ENCODE measurements around the gene FXYD5.
"Not testable (repeated sequence)": the region's sequence is repeated elsewhere in the genome, so short reads cannot be mapped to it uniquely, and the experiment has no call there.

The FXYD5 gene

GRCh38 chr19:35119578-35120155, 34.9 kb upstream of the FXYD5 start:
- DNase-seq (ENCODE audit: low read depth in 3 of 3): no peak

- no peak for DNase-seq (ENCODE audit: low read depth in 3 of 3)
Observed at GRCh38 chr19:35120492-35120891, 34.0 kb upstream of the FXYD5 start.

GRCh38 chr19:35120898-35121297, 33.6 kb upstream of the FXYD5 start:
- DNase-seq (ENCODE audit: low read depth in 3 of 3): no peak

DNA sequence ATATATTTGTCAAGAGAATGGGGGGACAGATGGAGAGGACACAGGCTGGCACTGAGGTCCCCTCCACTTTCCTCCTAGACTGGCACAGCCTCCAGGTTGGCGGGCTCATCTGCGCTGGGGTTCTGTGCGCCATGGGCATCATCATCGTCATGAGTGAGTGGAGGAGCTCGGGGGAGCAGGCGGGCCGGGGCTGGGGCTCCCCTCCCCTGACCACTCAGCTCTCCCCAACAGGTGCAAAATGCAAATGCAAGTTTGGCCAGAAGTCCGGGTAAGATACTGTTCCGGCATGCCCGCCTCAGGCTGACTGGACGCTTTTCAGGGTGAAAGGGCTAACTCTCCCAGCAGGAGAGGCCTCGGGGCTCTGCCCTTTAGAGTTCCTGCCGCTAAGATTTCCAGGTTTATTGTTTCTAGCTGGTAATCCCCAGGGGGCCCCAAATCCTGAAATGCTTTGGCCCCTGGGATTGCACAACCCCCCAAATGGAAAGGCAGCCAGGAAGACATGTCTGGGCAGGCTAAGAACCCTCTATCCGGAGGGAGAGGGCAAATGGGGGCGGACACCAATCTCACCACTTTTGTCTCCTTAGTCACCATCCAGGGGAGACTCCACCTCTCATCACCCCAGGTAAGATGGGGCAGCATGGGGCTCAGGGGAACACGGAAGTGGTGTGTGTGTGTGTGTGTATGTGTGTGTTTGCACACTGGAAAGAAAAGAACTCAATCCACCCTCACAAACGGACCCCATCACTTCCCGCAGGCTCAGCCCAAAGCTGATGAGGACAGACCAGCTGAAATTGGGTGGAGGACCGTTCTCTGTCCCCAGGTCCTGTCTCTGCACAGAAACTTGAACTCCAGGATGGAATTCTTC, 31.6 kb upstream of the FXYD5 start:
- no peak for DNase-seq (ENCODE audit: low read depth in 3 of 3)

- no peak for DNase-seq (ENCODE audit: low read depth in 3 of 3)
Observed at GRCh38 chr19:35123573-35123972, 31.0 kb upstream of the FXYD5 start.

GRCh38 chr19:35124098-35125060, 30.2 kb upstream of the FXYD5 start:
- DNase-seq (ENCODE audit: low read depth in 3 of 3): peak; percentile 67 to 88 (median 74)

- no peak for DNase-seq (ENCODE audit: low read depth in 3 of 3)
Observed at GRCh38 chr19:35125270-35125717, 29.2 kb upstream of the FXYD5 start.

GRCh38 chr19:35125749-35126623, 28.5 kb upstream of the FXYD5 start:
- no peak for DNase-seq (ENCODE audit: low read depth in 3 of 3)

DNA sequence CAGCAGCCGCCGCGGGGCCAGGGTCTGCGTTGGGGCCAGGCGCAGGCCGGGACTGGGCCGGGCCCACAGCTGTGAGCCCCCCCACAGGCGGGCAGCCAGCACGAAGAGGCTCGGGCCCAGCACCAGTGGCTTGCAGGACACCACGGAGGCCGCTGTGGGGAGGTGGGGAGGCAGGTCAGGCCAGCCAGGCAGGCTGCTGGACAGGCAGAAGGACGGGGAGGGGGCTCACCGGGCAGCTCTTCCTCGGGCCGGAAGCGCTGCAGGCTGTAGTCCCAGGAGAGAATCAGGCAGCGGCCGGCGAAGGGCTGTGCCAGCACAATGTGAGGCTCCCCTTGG, 27.9 kb upstream of the FXYD5 start:
- no peak for DNase-seq (ENCODE audit: low read depth in 3 of 3)

- DNase-seq (ENCODE audit: low read depth in 3 of 3): no peak
Observed at GRCh38 chr19:35127871-35128270, 26.7 kb upstream of the FXYD5 start.

GRCh38 chr19:35128398-35129057, 26.0 kb upstream of the FXYD5 start:
- no peak for DNase-seq (ENCODE audit: low read depth in 3 of 3)

DNA sequence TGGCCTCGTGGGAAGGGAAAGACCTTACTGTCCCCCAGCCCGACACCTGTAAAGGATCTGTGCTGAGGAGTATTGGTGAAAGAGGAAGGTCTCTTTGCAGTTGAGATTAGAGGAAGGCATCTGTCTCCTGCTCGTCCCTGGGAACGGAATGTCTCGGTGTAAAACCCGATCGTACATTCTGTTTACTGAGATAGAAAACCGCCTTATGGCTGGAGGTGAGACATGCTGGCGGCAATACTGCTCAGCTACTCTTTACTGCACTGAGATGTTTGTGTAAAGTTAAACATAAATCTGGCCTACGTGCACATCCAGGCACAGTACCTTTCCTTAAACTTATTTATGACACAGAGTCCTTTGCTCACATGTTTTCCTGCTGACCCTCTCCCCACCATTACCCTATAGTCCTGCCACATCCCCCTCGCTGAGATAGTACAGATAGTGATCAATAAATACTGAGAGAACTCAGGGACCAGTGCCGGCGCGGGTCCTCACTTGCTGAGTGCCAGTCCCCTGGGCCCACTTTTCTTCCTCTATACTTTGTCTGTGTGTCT, 24.7 kb upstream of the FXYD5 start:
- DNase-seq (ENCODE audit: low read depth in 3 of 3): not testable (repeated sequence)

DNA sequence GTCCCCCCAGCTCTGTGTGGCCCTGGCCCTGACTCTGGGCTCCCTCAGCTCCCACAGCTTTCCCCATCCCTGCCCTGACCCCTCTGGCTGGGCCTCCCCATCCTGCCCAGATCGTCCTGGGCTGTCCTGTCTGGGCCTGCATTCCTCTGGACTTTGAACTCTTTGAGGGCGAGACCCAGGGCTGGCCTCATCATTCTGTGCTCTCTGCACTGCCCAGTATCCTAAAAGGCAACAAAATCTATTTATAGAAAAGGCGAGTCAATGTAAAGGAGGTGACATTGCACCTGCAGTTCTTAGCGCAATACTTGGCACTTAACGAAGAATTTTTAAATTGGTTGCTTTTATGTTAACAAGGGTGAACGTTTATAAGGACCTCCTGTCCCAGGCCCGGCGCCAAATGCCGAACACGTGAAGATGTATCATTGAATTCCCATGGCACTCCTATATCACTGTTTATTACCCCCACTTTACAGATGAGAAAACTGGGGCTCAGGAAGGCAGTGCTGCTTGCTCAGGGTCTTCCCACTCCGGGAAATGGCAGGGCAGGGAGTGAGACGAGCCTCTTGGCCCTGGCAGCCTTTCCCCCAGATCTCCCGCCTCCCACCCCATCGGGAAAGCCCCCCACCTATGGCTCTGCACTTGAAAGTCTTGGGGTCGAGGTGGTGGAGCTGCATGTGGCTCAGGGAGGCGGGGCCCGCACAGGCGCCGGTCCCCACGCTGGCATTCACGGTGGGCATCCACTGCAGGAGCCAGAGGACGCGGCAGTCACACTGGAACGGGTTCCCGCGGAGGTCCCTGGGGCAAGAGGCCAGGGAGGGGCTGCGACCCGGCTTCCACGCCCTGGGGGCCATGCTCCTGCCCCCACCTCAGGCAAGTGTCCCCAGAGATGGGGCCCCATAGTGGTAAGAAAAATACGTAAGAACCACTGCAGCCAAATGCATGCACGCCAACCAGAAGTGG, 23.5 kb upstream of the FXYD5 start:
- no peak for DNase-seq (ENCODE audit: low read depth in 3 of 3)

GRCh38 chr19:35132254-35132653, 22.3 kb upstream of the FXYD5 start:
- no peak for DNase-seq (ENCODE audit: low read depth in 3 of 3)

DNA sequence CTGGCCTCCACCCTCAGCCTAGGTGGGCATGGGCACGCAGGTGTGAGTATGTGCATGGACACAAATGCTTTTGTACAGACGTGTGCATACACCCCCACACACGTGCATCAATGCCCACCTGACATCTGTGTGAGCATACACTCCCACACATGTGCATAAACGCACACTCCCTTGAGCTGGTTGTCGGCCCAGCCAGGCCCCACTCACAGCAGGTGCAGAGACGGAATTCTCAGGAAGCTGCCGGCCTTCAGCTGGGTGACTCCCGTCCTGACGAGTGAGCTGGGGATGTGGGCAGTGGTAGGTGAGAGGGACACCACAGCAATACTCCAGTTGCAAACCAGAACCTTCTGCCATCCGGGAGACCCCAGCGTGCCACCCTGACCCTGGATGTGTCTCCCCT, 20.7 kb upstream of the FXYD5 start:
- DNase-seq (ENCODE audit: low read depth in 3 of 3): no peak

DNA sequence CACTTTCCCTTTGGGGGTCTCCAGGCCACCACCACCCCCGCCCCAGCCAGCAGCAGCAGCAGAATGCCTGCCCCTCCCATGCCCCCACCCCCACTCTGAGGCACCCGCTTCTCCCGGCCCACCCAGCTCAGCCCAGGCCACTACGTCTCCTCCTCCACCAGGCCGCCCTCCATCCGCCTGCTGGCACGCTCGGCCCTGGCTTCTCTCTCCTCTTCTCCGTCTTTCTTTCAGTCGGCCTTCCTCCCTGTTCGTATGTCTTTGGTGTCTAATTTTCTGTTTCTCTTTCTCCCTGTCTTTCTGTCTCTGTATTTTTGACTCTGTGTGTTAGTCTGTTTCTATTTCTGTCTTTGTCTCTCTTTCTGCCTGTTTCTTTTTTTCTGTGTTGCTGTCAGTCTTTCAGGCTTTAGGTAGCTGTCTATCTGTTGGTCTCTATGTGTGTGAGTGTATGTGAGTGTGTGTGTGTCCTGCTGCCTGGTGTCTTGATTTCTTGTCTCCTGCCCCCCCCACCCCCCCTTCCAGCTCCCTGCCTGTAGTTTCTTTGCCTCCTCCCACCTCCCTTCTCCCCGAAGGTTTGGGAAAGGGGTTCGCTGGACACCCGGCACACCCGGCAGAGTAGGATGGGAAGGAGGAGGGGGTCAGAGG, 19.8 kb upstream of the FXYD5 start, which contains the start of gene LGI4:
Gene LGI4 (minus strand): TSS at position 459 of the 642 bp plus-strand sequence. CDS start 379 bp downstream, at position 80.
- DNase-seq (ENCODE audit: low read depth in 3 of 3): no peak

DNA sequence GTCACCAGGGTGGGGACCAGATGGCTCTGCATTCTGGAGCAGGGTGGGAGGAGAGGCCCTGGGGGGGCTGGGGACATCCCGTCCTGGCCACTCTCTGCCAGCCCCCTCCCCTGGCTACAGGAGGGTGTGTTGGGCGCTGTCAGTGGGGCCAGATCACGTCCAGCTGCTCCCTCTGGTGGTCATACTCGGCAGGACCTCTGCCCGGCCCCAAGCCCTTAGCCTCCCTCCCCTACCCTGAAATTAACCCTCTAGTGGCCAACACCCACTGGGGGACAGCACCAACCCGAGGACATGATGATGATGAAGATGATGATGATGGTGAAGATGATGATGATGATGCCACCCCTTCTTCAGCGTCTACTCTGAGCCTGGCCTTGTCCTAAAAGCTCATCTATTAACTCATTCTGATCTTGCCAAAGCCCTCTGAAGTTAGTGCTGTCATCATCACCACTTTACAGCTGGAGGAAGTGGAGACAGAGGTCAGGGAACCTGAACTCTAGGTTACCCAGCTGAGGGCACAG, 19.1 kb upstream of the FXYD5 start:
- DNase-seq (ENCODE audit: low read depth in 3 of 3): peak; percentile 39 to 67 (median 51)

DNA sequence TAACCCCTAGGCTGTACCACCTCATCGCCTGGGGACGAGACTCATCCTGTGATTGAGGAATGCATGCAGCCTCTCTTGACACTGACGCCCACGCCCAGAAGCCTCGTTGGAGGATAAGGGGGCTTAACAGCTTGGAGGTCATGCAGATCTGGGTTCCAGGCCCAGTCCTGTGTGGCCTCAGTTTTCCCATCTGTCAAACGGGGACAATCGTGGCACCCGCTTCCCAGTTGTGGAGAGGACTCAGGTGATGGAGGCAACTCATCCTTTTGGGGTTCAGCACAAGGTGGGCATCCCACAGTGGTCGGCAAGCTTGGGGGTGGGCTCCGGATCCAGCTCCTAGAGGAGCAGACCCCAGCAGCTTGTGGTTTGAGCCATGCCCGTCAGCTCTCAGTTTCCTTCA, 18.3 kb upstream of the FXYD5 start:
- no peak for DNase-seq (ENCODE audit: low read depth in 3 of 3)

All from stimulated activated CD4-positive, alpha-beta T cell treated with anti-CD3 and anti-CD28 coated beads, TNF-alpha, amount 100 ng/mL, for 24 hours (primary cell).